GM12878 (cell line): ENCODE data around the gene FREM3. TPM values are rescaled to one million over a fixed set of nuclear protein-coding genes. Genes with fewer than 3 reads are reported as not detected.

Source experiments
- ATAC-seq: fragments of 200-7000 bp; cut with Tn5 transposase; 3 replicates; pipeline ENCODE4 v1.9.1; 2020; ENCODE audit warnings: mild to moderate bottlenecking, moderate library complexity
- BruUV-seq: library from RNA; stranded (reverse); fragments of 400-500 nt; replicated peaks from 2 replicates; lab custom pipeline; 2021; lab: Mats Ljungman, UMichigan
- CTCF ChIA-PET: fragments of 300-600 bp; sonication (Branson Sonifier 250); formaldehyde crosslinking; extraction: SDS; loops from one replicate; lab custom pipeline; 2021; ENCODE audit warnings: inconsistent platforms; lab: Yijun Ruan, JAX
- POLR2A ChIA-PET: fragments of 350-600 bp; formaldehyde crosslinking; extraction: SDS; loops from one replicate; lab custom pipeline; 2021; ENCODE audit warnings: inconsistent platforms; lab: Charles Lee
- RAD21 ChIA-PET: fragments of 300-600 bp; sonication (Branson Sonifier 250); formaldehyde crosslinking; loops from one replicate; lab custom pipeline; 2023; ENCODE audit warnings: antibody characterized with exemption; ENCODE audit not compliant: unreplicated experiment; lab: Charles Lee
- SMC1A ChIA-PET: fragments of 300-600 bp; sonication (Branson Sonifier 250); formaldehyde crosslinking; loops from one replicate; lab custom pipeline; 2023; ENCODE audit not compliant: unreplicated experiment, uncharacterized antibody; lab: Charles Lee
- DNase-seq: peaks from one replicate; pipeline ENCODE4 v3.0.0-alpha.2; 2011; ENCODE audit warnings: low read depth, low spot score
- FAIRE-seq: peaks from 3 replicates; lab custom pipeline; 2011; peaks lifted over from hg19 to GRCh38; lab: Jason Lieb, UNC
- H2AFZ ChIP-seq: 2 replicates; pipeline ENCODE4 v1.6.0; 2011; ENCODE audit warnings: low read depth, low read length, control low read depth; ENCODE audit not compliant: control insufficient read depth
- H3K27ac ChIP-seq: 2 replicates; pipeline ENCODE4 v1.5.1; 2011; ENCODE audit warnings: control low read depth; ENCODE audit not compliant: control insufficient read depth, insufficient read depth
- H3K27me3 ChIP-seq, 2 experiments: replicated peaks in 1 of 2; 2 replicates each; pipeline versions ENCODE4 v1.6.0 to v1.6.1; 2011; ENCODE audit warnings: low read length in 1 of 2; ENCODE audit not compliant: control insufficient read depth in 2 of 2, insufficient read depth in 2 of 2
- H3K36me3 ChIP-seq, 2 experiments: 2 replicates each; pipeline ENCODE4 v1.5.1; 2011; ENCODE audit warnings: low read length in 1 of 2; ENCODE audit not compliant: control insufficient read depth in 2 of 2, insufficient read depth in 2 of 2
- H3K4me1 ChIP-seq: 2 replicates; pipeline ENCODE4 v1.6.1; 2011; ENCODE audit warnings: mild to moderate bottlenecking, low read length, moderate library complexity, mixed read lengths; ENCODE audit not compliant: control insufficient read depth, insufficient read depth
- H3K4me2 ChIP-seq: 2 replicates; pipeline ENCODE4 v1.6.0; 2011; ENCODE audit warnings: control low read depth; ENCODE audit not compliant: control insufficient read depth, insufficient read depth
- H3K4me3 ChIP-seq: fragments of 200-600 bp; sonication (generic); 2 replicates; pipeline ENCODE4 v1.5.1; 2016
- H3K79me2 ChIP-seq: 2 replicates; pipeline ENCODE4 v1.6.0; 2011; ENCODE audit warnings: low read length; ENCODE audit not compliant: control insufficient read depth, insufficient read depth
- H3K9ac ChIP-seq: 2 replicates; pipeline ENCODE4 v1.8.0; 2011; ENCODE audit warnings: low read length, control low read depth, mixed read lengths; ENCODE audit not compliant: control insufficient read depth, insufficient read depth
- H3K9me3 ChIP-seq: replicated peaks from 3 replicates; pipeline ENCODE4 v1.5.1; 2011; ENCODE audit warnings: mild to moderate bottlenecking, low read length; ENCODE audit not compliant: control insufficient read depth, insufficient read depth
- H4K20me1 ChIP-seq: 2 replicates; pipeline ENCODE4 v1.6.0; 2011; ENCODE audit not compliant: control insufficient read depth, insufficient read depth
- CBX5 ChIP-seq: sonication (generic); IDR thresholded peaks from 2 replicates; pipeline ENCODE4 v1.6.1; 2016; ENCODE audit warnings: low read depth, moderate library complexity, mild to moderate bottlenecking, inconsistent platforms
- SMARCA5 ChIP-seq: fragments of 450-650 bp; IDR thresholded peaks from 2 replicates; pipeline ENCODE4 v1.6.1; 2017; ENCODE audit warnings: mild to moderate bottlenecking
- STAT1 ChIP-seq: fragments of 450-650 bp; conservative IDR thresholded peaks from 2 replicates; pipeline ENCODE4 v1.6.1; 2014; ENCODE audit warnings: antibody characterized with exemption, mild to moderate bottlenecking
- YY1 ChIP-seq: IDR thresholded peaks from 2 replicates; pipeline ENCODE4 v1.6.1; 2011; ENCODE audit warnings: low read depth, mild to moderate bottlenecking, low read length
- WGBS: methylation state at CpG from one replicate; pipeline ENCODE4 v1.1.6; 2016; ENCODE audit warnings: low lambda C conversion rate; ENCODE audit not compliant: insufficient replicate concordance, insufficient coverage; ENCODE audit errors: missing lambda C conversion rate; 5-methylcytosine and 5-hydroxymethylcytosine counted together
- in situ Hi-C: fragments of 300-500 bp; cut with MboI; formaldehyde crosslinking; loops from 9 replicates; pipeline ENCODE4 v1.14.3; 2018; ENCODE audit warnings: mixed read lengths
- intact Hi-C: fragments of 100-400 bp; cut with micrococcal nuclease; formaldehyde crosslinking; loops from one replicate; pipeline ENCODE4 v1.14.2; 2022; ENCODE audit not compliant: unreplicated experiment
- polyA plus RNA-seq, 11 experiments: library from polyadenylated mRNA; depleted of rRNA in 4 of 11; unstranded in 6 of 11; stranded (reverse) in 5 of 11; fragments of >200 nt; fragmentation: Nextera tagmentation in 4 of 11; fragmentation: Illumina TruSeq in 1 of 11; extraction: Ambion mirVana in 4 of 11; extraction: Trizol in 1 of 11; gene quantifications; 1 replicate in 1 of 11; 2 replicates in 10 of 11; pipeline versions ENCODE4 v1.2.1 to v1.2.3, GENCODE V29; 2011 to 2016; ENCODE audit warnings: inconsistent platforms in 2 of 11, missing spikeins in 2 of 11, low read depth in 1 of 11
- total RNA-seq, 4 experiments: library from RNA; depleted of rRNA in 3 of 4; stranded (reverse); fragments of >200 nt in 3 of 4; fragmentation: Illumina TruSeq in 1 of 4; extraction: Trizol in 1 of 4; gene quantifications; 2 replicates each; pipeline versions ENCODE4 v1.2.1 to v1.2.3, GENCODE V29; 2013 to 2021

Gene FREM3
- total and polyA plus RNA-seq, 10 of the 15 experiments (the other 5 are each of a cell fraction or from before 2014, with no cell fraction given) = not detected

DNA sequence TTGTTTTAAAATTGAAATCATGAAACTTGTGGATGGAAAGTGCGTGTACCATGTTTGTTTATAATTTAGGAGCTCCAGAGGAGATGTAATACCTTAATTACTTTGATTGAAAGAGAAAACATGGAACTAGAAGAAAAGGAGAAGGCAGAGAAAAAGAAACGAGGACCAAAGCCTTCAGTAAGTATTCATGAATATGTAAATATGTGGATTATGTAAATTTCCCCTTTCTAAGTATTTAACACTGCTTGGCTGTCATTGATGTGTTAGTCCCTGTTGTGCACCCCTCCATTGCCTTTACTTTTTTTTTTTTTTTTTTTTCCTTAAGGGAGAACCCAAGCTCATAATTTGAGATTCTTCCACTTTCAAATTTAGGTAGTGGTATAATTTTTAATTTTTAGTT is 150.5 kb downstream of the FREM3 start:
- ChIA-PET RAD21 (no interaction called here), SMC1A (interaction anchor here (1.4 kb wide), 1 partner anchor 21 kb away, joined by 3 read pairs; no protein-coding TSS in a partner anchor), CTCF (no interaction called here), POLR2A (no interaction called here)
- intact Hi-C loops (loop anchor here (10.0 kb wide), 1 partner anchor 595 kb away; the partner anchor contains the start of gene GYPA), in situ Hi-C loops (loop anchor here (25.0 kb wide), 2 partner anchors 362 to 1562 kb away; partner anchors contain the start of gene GYPE)
- WGBS = 50% methylated on average over 2 of the region's 2 CpGs
- Histone ChIP-seq H4K20me1 (no peaks in the 10 kb centered on the region), H3K4me1 (peaks cover 5% of the 10 kb centered on the region), H3K36me3 (peaks cover 0 to 29% of the 10 kb centered on the region in 2 experiments; a peak in 2 of 4 replicates), H3K79me2 (no peaks in the 10 kb centered on the region), H3K27ac (no peak overlapping the region), H3K9me3 (no peaks in the 10 kb centered on the region), H3K9ac (no peak overlapping the region), H3K27me3 (no peaks in the 10 kb centered on the region), H3K4me3 (no peak overlapping the region), H2AFZ (no peak overlapping the region), H3K4me2 (no peak overlapping the region)
- ATAC-seq = no peak
- TF ChIP-seq YY1 (no peak), CBX5 (no peak)
- FAIRE-seq = no peak
- no peak for DNase-seq
- BruUV-seq = no TSS peak

DNA sequence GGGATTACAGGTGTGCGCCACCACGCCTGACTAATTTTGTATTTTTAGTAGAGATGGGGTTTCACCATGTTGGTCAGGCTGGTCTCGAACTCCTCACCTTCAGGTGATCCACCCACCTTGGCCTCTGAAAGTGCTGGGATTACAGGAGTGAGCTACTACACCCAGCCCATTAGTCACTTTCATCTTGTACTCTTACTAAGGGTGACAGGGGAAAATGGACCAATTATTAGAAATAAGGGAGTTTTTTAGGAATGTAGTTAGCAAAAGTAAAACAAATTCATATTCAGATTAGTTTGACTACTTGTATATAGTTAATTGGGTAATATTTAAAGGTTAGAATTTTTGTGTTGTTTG is 160.8 kb downstream of the FREM3 start:
- no peak for DNase-seq
- RAD21 ChIA-PET = no interaction called here
- no peak for FAIRE-seq
- Histone ChIP-seq H4K20me1 (no peaks in the 10 kb centered on the region), H3K9ac (no peak overlapping the region), H3K4me1 (peaks cover 3% of the 10 kb centered on the region; the same call in 1 of the 2 replicates), H3K9me3 (peaks cover 2% of the 10 kb centered on the region; the same call in 2 of the 3 replicates), H3K79me2 (no peaks in the 10 kb centered on the region)
- WGBS = 78% methylated on average over 3 of the region's 3 CpGs
- in situ Hi-C loops = loop anchor here (25.0 kb wide), 1 partner anchor 1573 kb away; no protein-coding TSS in a partner anchor
- intact Hi-C loops = no loop called here
- TF ChIP-seq STAT1 (no peak), SMARCA5 (0 out of 2 replicates have a peak, but pooled peaks have one; percentile 23)
- TF ChIP-seq, all 136 proteins: peak for 1
- no TSS peak for BruUV-seq
- no peak overlapping the region for H2AFZ ChIP-seq
- no peak overlapping the region for H3K4me3 ChIP-seq
- H3K27ac ChIP-seq = no peak overlapping the region
- no peaks in the 10 kb centered on the region for H3K27me3 ChIP-seq
- no peak for ATAC-seq
- no peak overlapping the region for H3K4me2 ChIP-seq
- SMC1A ChIA-PET = no interaction called here
- CTCF ChIA-PET = interaction anchor here (0.7 kb wide), 1 partner anchor 163 kb away, joined by 3 read pairs; no protein-coding TSS in a partner anchor
- POLR2A ChIA-PET = no interaction called here
- peaks cover 4 to 35% of the 10 kb centered on the region in 2 experiments for H3K36me3 ChIP-seq
